CD14-positive monocyte (primary cell): Measurements from ENCODE around the gene SASH1. TPM values are rescaled to one million over a fixed set of nuclear protein-coding genes. Genes with fewer than 3 reads are reported as not detected.
A peak's percentile ranks its signal among the peaks of the same experiment; 100 is the strongest.

Experiments used
- DNase-seq, 3 donors: peaks; one replicate each; pipeline ENCODE4 v3.0.0-alpha.2; 2011 to 2022
- H2AFZ ChIP-seq: 2 replicates; pipeline ENCODE4 v1.6.0; 2012; ENCODE audit warnings: mild to moderate bottlenecking, low read depth, low read length, inconsistent platforms; ENCODE audit not compliant: insufficient read depth, poor library complexity, severe bottlenecking
- H3K27ac ChIP-seq, 2 donors: 1 replicate in 1 of 2; 2 replicates in 1 of 2; pipeline ENCODE4 v1.5.1; 2012 to 2013; ENCODE audit warnings: low read length in 2 of 2, control low read depth in 1 of 2, inconsistent platforms in 1 of 2, low read depth in 1 of 2, mild to moderate bottlenecking in 1 of 2
- H3K27me3 ChIP-seq, 2 donors: one replicate each; pipeline versions ENCODE4 v1.6.0 to v1.6.1; 2011 to 2013; ENCODE audit warnings: low read length in 2 of 2; ENCODE audit not compliant: control insufficient read depth in 2 of 2, insufficient read depth in 2 of 2
- H3K36me3 ChIP-seq, 2 donors: replicated peaks in 1 of 2; 1 replicate in 1 of 2; 2 replicates in 1 of 2; pipeline versions ENCODE4 v1.5.1 to v1.6.1; 2012 to 2013; ENCODE audit warnings: low read length in 2 of 2, control low read depth in 1 of 2, inconsistent platforms in 1 of 2, mild to moderate bottlenecking in 1 of 2; ENCODE audit not compliant: insufficient read depth in 2 of 2, control insufficient read depth in 1 of 2
- H3K4me1 ChIP-seq, 2 donors: 1 replicate in 1 of 2; 2 replicates in 1 of 2; pipeline versions ENCODE4 v1.5.1 to v1.6.1; 2012 to 2013; ENCODE audit warnings: low read length in 2 of 2, control low read depth in 1 of 2, inconsistent platforms in 1 of 2, mild to moderate bottlenecking in 1 of 2, moderate library complexity in 1 of 2; ENCODE audit not compliant: insufficient read depth in 2 of 2, control insufficient read depth in 1 of 2
- H3K4me2 ChIP-seq: replicated peaks from 2 replicates; pipeline ENCODE3; 2012; ENCODE audit warnings: low read length, moderate library complexity, mild to moderate bottlenecking; ENCODE audit not compliant: poor library complexity, severe bottlenecking; ENCODE audit errors: extremely low read depth
- H3K4me3 ChIP-seq, 3 experiments: fragments of 200-600 bp in 1 of 3; sonication (generic) in 1 of 3; replicated peaks in 1 of 3; 1 replicate in 2 of 3; 2 replicates in 1 of 3; pipeline ENCODE4 v1.5.1; 2011 to 2013; ENCODE audit warnings: low read length in 3 of 3, mild to moderate bottlenecking in 3 of 3, control low read depth in 2 of 3, low read depth in 2 of 3, inconsistent platforms in 1 of 3, moderate library complexity in 1 of 3
- H3K79me2 ChIP-seq: 2 replicates; pipeline ENCODE4 v1.6.0; 2012; ENCODE audit warnings: mild to moderate bottlenecking, control low read depth, inconsistent platforms, low read length, moderate library complexity; ENCODE audit not compliant: insufficient read depth
- H3K9ac ChIP-seq: 2 replicates; pipeline ENCODE4 v1.6.0; 2017; ENCODE audit warnings: low read length, mild to moderate bottlenecking; ENCODE audit not compliant: insufficient read depth, poor library complexity, severe bottlenecking
- H3K9me3 ChIP-seq, 2 donors: replicated peaks in 1 of 2; 1 replicate in 1 of 2; 2 replicates in 1 of 2; pipeline versions ENCODE4 v1.5.1 to v1.6.1; 2012 to 2013; ENCODE audit warnings: low read length in 2 of 2, control low read depth in 1 of 2; ENCODE audit not compliant: control insufficient read depth in 1 of 2, insufficient read depth in 1 of 2
- H4K20me1 ChIP-seq: 2 replicates; pipeline ENCODE4 v1.6.0; 2012; ENCODE audit warnings: mild to moderate bottlenecking, low read length, control low read depth, moderate library complexity; ENCODE audit not compliant: insufficient read depth
- H3K27ac Mint-ChIP-seq, 7 donors: one replicate each; pipeline ENCODE4 v1.8.0; 2020; ENCODE audit warnings: mild to moderate bottlenecking in 7 of 7, mixed read lengths in 7 of 7, moderate library complexity in 6 of 7, inconsistent platforms in 2 of 7
- H3K27me3 Mint-ChIP-seq, 3 donors: one replicate each; pipeline ENCODE4 v1.8.0; 2021 to 2022; ENCODE audit warnings: low read depth in 3 of 3, mild to moderate bottlenecking in 3 of 3, mixed read lengths in 3 of 3, moderate library complexity in 3 of 3, inconsistent platforms in 1 of 3
- H3K36me3 Mint-ChIP-seq, 2 donors: one replicate each; pipeline ENCODE4 v1.8.0; 2020; ENCODE audit warnings: mixed read lengths in 2 of 2, inconsistent platforms in 1 of 2, mild to moderate bottlenecking in 1 of 2
- H3K4me1 Mint-ChIP-seq: one replicate; pipeline ENCODE4 v1.8.0; 2020; ENCODE audit warnings: mild to moderate bottlenecking, mixed read lengths
- H3K4me3 Mint-ChIP-seq, 2 donors: one replicate each; pipeline ENCODE4 v1.8.0; 2020; ENCODE audit warnings: mild to moderate bottlenecking in 2 of 2, mixed read lengths in 2 of 2, moderate library complexity in 1 of 2
- H3K9me3 Mint-ChIP-seq, 7 donors: one replicate each; pipeline ENCODE4 v1.8.0; 2020 to 2022; ENCODE audit warnings: mixed read lengths in 7 of 7, mild to moderate bottlenecking in 6 of 7, moderate library complexity in 6 of 7, inconsistent platforms in 2 of 7
- CTCF ChIP-seq: fragments of 200-600 bp; IDR thresholded peaks from one replicate; pipeline ENCODE4 v1.8.0; 2022; ENCODE audit warnings: antibody characterized with exemption, mild to moderate bottlenecking
- WGBS: methylation state at CpG from one replicate; pipeline ENCODE4 v1.1.5; 2013; ENCODE audit warnings: missing lambda C conversion rate; ENCODE audit not compliant: insufficient coverage; 5-methylcytosine and 5-hydroxymethylcytosine counted together
- intact Hi-C, 2 donors: fragments of 100-400 bp; cut with micrococcal nuclease; formaldehyde crosslinking; loops; one replicate each; pipeline versions ENCODE4 v1.15.0 to v1.15.1; 2023
- polyA plus RNA-seq, 3 donors: library from polyadenylated mRNA; depleted of rRNA in 1 of 3; unstranded in 2 of 3; stranded (reverse) in 1 of 3; fragments of 300-500 nt in 2 of 3; fragments of >200 nt in 1 of 3; fragmentation: Illumina TruSeq in 2 of 3; gene quantifications; 1 replicate in 2 of 3; 2 replicates in 1 of 3; pipeline ENCODE4 v1.2.3, GENCODE V29; 2012 to 2021

Gene SASH1
- polyA plus RNA-seq, 3 donors = 0.90 to 5.1 (median 4.7) TPM

- H2AFZ ChIP-seq = no peak overlapping the region
- Mint-ChIP-seq H3K4me3 (no peak overlapping the region), H3K9me3 (peaks cover 0 to 4% (median 0%) of the 10 kb centered on the region in 7 donors), H3K36me3 (peaks cover 2 to 3% of the 10 kb centered on the region in 2 donors), H3K27me3 (peaks cover 0 to 5% (median 3%) of the 10 kb centered on the region in 3 donors), H3K4me1 (peaks cover 6% of the 10 kb centered on the region), H3K27ac (no peak overlapping the region)
- no peak overlapping the region for H3K27ac ChIP-seq
- H3K9me3 ChIP-seq = no peaks in the 10 kb centered on the region
- H3K4me2 ChIP-seq = no peak overlapping the region
- H3K9ac ChIP-seq = no peak overlapping the region
- no peaks in the 10 kb centered on the region for H3K27me3 ChIP-seq
- no peaks in the 10 kb centered on the region for H3K36me3 ChIP-seq
- no peak for TF ChIP-seq CTCF
- no peak for DNase-seq
- no peaks in the 10 kb centered on the region for H3K4me1 ChIP-seq
- intact Hi-C loops = no loop called here
- 89% methylated on average over 2 of the region's 5 CpGs for WGBS
- no peak overlapping the region for H3K4me3 ChIP-seq
- H3K79me2 ChIP-seq = no peaks in the 10 kb centered on the region
- H4K20me1 ChIP-seq = peaks cover 8% of the 10 kb centered on the region
These were observed 158.5 kb downstream of the SASH1 start for GRCh38 chr6:148501178-148501590.

- no peaks in the 10 kb centered on the region for H3K27me3 ChIP-seq
- Mint-ChIP-seq H3K4me3 (no peak overlapping the region), H3K9me3 (peaks cover 0 to 4% (median 0%) of the 10 kb centered on the region in 7 donors), H3K36me3 (peaks cover 2 to 3% of the 10 kb centered on the region in 2 donors), H3K27me3 (peaks cover 0 to 7% (median 3%) of the 10 kb centered on the region in 3 donors), H3K27ac (peak overlapping the region in 1 of 7 donors; percentile 20), H3K4me1 (peaks cover 6% of the 10 kb centered on the region)
- H2AFZ ChIP-seq = no peak overlapping the region
- no peak overlapping the region for H3K9ac ChIP-seq
- H3K36me3 ChIP-seq = no peaks in the 10 kb centered on the region
- H3K4me2 ChIP-seq = no peak overlapping the region
- H3K79me2 ChIP-seq = no peaks in the 10 kb centered on the region
- H3K4me1 ChIP-seq = no peaks in the 10 kb centered on the region
- no peaks in the 10 kb centered on the region for H3K9me3 ChIP-seq
- intact Hi-C loops = no loop called here
- no peak for TF ChIP-seq CTCF
- no peak overlapping the region for H3K4me3 ChIP-seq
- H4K20me1 ChIP-seq = peaks cover 8% of the 10 kb centered on the region
- WGBS = 23% methylated on average over 4 of the region's 8 CpGs
- DNase-seq = no peak
- H3K27ac ChIP-seq = no peak overlapping the region
These were observed 159.6 kb downstream of the SASH1 start for GRCh38 chr6:148502083-148502772.
